ENCODE data around the gene CPEB2.

GRCh38 chr4:15004739-15005301 lies 2.5 kb downstream of the CPEB2 start:
- TF ChIP-seq POLR2A (IDR thresholded peaks at IDR 0.05; ENCODE audit: low read depth, low read length): no peak; the same call in 1 of the 2 replicates
- TF ChIP-seq POLR2AphosphoS5 (IDR thresholded peaks at IDR 0.05; ENCODE audit: low read depth, low read length): peak; percentile 48; the same call in 1 of the 2 replicates
- TF ChIP-seq TAF1 (IDR thresholded peaks at IDR 0.05; ENCODE audit: borderline replicate concordance, low read depth, low read length): no peak

Data from GM12892 (cell line).